Type B pancreatic cell (in vitro differentiated cells): ENCODE results near the gene DOHH. TPM values are rescaled to one million over a fixed set of nuclear protein-coding genes. Genes with fewer than 3 reads are reported as not detected.

ENCODE experiments used
- DNase-seq: peaks from one replicate; pipeline ENCODE4 v3.0.0; 2021; ENCODE audit warnings: mixed read lengths; ENCODE audit not compliant: unreplicated experiment; ENCODE audit errors: extremely low spot score
- H3K27ac Mint-ChIP-seq: 2 replicates; pipeline ENCODE4 v1.8.0; 2021; ENCODE audit warnings: mild to moderate bottlenecking, mixed read lengths
- H3K27me3 Mint-ChIP-seq: 2 replicates; pipeline ENCODE4 v1.8.0; 2021; ENCODE audit warnings: mixed read lengths
- H3K36me3 Mint-ChIP-seq: 2 replicates; pipeline ENCODE4 v1.8.0; 2021; ENCODE audit warnings: mixed read lengths
- H3K4me1 Mint-ChIP-seq: one replicate; pipeline ENCODE4 v1.8.0; 2021; ENCODE audit warnings: mixed read lengths; ENCODE audit not compliant: unreplicated experiment
- H3K4me3 Mint-ChIP-seq: 2 replicates; pipeline ENCODE4 v1.8.0; 2021; ENCODE audit warnings: mild to moderate bottlenecking, mixed read lengths
- H3K9me3 Mint-ChIP-seq: 2 replicates; pipeline ENCODE4 v1.8.0; 2021; ENCODE audit warnings: mixed read lengths
- total RNA-seq: library from RNA; stranded (reverse); gene quantifications from 2 replicates; pipeline ENCODE4 v1.2.1, GENCODE V29; 2021; ENCODE audit warnings: low replicate concordance
- TF ChIP-seq, protein P1 (sequence below): fragments of 200-600 bp; sonication (generic); conservative IDR thresholded peaks from 2 replicates; pipeline ENCODE4 v1.5.0; 2021; ENCODE audit warnings: antibody characterized with exemption, mild to moderate bottlenecking

The DOHH gene
- total RNA-seq, 1 donor from 2014 or later = 10.8 TPM

DNA sequence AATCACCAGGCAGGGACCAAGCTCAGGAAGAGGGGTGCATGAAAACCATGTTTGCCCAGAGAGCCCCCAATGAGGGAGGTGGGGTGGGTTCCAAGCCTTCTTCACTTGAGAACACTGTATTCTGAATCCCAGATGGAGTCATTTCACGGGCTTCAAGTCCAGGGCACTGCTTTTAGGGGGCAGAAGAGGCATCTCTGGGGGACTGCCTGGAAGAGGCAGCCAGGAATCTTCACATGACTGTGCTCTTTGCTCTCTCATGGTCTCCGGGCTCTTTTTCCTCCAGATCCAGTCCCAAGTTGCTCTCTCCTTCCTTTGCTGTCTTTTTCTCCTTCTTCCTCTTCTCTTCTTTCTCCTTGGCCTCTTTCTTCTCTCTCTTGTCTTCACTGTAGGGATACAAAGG, 25.9 kb downstream of the DOHH start:
- TF ChIP-seq, protein P1, sequence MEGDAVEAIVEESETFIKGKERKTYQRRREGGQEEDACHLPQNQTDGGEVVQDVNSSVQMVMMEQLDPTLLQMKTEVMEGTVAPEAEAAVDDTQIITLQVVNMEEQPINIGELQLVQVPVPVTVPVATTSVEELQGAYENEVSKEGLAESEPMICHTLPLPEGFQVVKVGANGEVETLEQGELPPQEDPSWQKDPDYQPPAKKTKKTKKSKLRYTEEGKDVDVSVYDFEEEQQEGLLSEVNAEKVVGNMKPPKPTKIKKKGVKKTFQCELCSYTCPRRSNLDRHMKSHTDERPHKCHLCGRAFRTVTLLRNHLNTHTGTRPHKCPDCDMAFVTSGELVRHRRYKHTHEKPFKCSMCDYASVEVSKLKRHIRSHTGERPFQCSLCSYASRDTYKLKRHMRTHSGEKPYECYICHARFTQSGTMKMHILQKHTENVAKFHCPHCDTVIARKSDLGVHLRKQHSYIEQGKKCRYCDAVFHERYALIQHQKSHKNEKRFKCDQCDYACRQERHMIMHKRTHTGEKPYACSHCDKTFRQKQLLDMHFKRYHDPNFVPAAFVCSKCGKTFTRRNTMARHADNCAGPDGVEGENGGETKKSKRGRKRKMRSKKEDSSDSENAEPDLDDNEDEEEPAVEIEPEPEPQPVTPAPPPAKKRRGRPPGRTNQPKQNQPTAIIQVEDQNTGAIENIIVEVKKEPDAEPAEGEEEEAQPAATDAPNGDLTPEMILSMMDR = no peak
- no peak overlapping the region for H3K27ac Mint-ChIP-seq
- H3K36me3 Mint-ChIP-seq = no peaks in the 10 kb centered on the region
- H3K9me3 Mint-ChIP-seq = no peaks in the 10 kb centered on the region
- peaks cover 19% of the 10 kb centered on the region for H3K27me3 Mint-ChIP-seq
- no peaks in the 10 kb centered on the region for H3K4me1 Mint-ChIP-seq
- DNase-seq = no peak
- H3K4me3 Mint-ChIP-seq = no peak overlapping the region

DNA sequence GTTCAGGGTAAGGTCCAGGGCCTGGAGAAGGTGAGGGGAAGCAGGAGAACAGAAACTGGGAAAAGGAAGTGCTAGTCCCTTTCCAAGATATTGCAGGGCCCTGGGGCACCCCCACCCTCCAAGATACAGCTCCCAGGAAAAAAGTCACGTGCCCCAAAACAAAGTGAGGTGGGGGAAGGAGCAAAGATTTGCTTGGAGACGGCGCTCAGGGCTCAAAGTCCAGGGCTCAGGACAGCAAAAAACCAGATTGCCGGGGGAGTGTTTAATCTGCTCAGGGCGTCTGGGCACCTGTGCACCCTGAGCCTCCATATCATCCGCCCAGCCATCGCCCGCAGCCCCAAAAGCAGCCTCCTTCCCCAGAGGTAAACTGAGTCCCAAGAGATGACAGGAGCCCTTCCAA, 26.5 kb downstream of the DOHH start:
- H3K4me1 Mint-ChIP-seq = no peaks in the 10 kb centered on the region
- peaks cover 24% of the 10 kb centered on the region for H3K27me3 Mint-ChIP-seq
- TF ChIP-seq, protein P1 = no peak
- H3K36me3 Mint-ChIP-seq = no peaks in the 10 kb centered on the region
- H3K4me3 Mint-ChIP-seq = peak overlapping the region; percentile 44
- H3K27ac Mint-ChIP-seq = peak overlapping the region; percentile 61
- no peak for DNase-seq
- H3K9me3 Mint-ChIP-seq = no peaks in the 10 kb centered on the region

DNA sequence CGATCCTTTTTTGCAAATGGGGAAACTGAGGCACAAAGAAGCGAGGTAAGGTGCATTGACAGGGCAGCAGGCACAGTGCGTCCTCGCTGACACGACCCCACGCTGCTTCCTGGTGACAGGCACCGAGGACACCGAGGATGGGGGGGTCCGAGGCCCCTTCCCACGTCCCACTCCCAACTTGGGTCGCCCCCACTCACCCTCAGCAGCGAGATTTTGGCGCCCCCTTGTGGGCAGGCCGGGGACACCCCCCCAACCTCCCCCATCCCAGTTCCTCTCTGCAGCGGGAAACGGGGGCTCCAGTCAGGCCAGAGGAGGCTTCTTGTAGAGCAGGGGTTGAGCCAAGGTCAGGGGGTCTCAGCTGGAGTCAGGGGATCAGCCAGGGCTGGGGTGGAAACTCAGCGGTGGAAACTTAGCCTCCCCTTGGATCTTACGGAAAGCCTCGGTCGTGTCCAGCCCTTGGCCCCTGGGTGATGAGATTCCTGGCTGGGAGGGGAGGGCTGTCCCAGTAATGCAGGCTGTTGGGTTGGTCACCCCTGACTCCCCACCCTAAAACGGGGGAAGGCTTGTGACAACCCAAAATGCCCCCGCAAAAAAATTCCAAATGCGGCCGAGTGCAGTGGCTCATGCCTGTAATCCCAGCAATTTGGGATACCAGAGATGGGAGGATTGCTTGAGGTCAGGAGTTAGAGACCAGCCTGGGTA, 28.4 kb downstream of the DOHH start:
- Mint-ChIP-seq H3K4me3 (no peak overlapping the region), H3K27me3 (peaks cover 29% of the 10 kb centered on the region), H3K4me1 (no peaks in the 10 kb centered on the region), H3K27ac (no peak overlapping the region), H3K36me3 (no peaks in the 10 kb centered on the region), H3K9me3 (no peaks in the 10 kb centered on the region)
- no peak for DNase-seq
- TF ChIP-seq, protein P1 = peak; percentile 80

DNA sequence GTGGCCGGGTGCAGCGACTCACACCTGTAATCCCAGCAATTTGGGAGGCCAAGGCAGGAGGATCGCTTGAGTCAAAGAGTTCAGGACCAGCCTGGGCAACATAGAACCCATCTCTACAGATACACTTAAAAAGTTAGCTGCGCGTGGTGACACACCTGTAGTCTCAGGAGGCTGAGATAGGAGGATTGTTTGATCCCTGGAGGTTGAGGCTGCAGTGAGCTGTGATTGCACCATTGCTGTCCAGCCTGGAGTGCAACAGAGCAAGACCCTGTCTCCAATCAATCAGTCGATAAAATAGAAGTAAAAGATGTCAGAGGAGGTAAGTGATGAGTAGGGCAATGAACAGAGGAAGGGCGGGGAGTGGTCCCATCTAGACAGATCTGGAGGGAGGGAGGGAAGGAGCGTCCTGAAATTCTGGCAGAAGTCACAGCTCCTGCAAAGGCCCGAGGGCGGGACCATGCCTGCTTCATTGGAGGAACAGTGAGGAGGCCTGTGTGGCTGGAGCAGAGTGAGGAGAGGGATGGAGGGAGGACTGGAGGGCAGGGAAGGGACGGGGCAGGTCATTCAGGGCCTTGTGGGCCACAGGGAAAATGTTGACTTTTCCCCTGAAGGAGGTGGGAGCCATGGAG, 29.9 kb downstream of the DOHH start:
- no peaks in the 10 kb centered on the region for H3K36me3 Mint-ChIP-seq
- H3K27ac Mint-ChIP-seq = no peak overlapping the region
- H3K27me3 Mint-ChIP-seq = peaks cover 40% of the 10 kb centered on the region
- no peak overlapping the region for H3K4me3 Mint-ChIP-seq
- DNase-seq = no peak
- H3K4me1 Mint-ChIP-seq = no peaks in the 10 kb centered on the region
- TF ChIP-seq, protein P1 = no peak
- no peaks in the 10 kb centered on the region for H3K9me3 Mint-ChIP-seq

DNA sequence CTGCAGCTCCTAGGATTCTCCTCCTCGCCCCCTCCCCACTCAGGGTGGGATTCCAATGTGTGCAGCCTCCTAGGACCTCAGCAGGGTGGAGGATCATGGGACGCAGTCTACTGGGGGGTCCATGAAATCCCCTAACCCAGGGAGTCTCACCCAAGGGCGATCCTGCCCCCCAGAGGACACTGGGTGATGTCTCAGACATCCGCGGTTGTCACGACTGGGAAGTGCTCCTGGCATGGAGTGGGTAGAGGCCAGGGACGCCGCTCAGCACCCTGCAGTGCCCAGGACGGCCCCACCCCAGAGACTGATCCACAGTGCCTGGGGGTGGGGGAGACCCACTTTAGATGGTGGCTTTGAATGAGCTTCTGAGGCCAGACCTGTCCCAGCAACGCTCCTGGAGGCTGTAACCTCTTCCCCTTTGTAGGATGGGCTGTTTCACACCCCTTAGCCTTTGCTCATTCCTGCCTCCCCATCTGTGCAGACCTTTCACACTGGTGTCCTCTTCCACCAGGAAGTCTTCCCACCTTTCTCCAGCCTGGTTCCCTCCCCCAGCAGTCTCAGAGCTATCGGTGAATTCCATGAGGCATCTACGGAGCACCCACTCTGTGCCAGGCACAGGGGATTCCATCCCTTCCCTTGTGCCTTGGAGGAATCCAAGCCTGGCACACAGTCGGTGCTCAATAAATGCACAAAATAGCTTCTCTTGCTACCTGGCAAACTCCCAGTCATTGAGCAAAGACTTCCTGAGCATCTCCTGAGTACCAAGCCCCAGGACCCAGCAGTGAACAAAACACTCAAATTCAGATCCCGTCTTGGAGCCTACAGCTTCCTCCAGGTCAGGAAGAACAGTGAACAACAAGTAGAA, 30.6 kb downstream of the DOHH start:
- DNase-seq = no peak
- no peaks in the 10 kb centered on the region for H3K4me1 Mint-ChIP-seq
- no peaks in the 10 kb centered on the region for H3K36me3 Mint-ChIP-seq
- no peak overlapping the region for H3K27ac Mint-ChIP-seq
- H3K27me3 Mint-ChIP-seq = peaks cover 47% of the 10 kb centered on the region
- no peak overlapping the region for H3K4me3 Mint-ChIP-seq
- TF ChIP-seq, protein P1 = no peak
- H3K9me3 Mint-ChIP-seq = no peaks in the 10 kb centered on the region
